NOMO-1 treated with DMSO at 0.1 percent for 48 hours (cell line): ENCODE measurements around the gene GATA6.

Experiments
- DNase-seq: peaks from one replicate; lab custom pipeline; 2025; ENCODE audit not compliant: unreplicated experiment; lab: John Stamatoyannopoulos, UW

GATA6 gene

DNA sequence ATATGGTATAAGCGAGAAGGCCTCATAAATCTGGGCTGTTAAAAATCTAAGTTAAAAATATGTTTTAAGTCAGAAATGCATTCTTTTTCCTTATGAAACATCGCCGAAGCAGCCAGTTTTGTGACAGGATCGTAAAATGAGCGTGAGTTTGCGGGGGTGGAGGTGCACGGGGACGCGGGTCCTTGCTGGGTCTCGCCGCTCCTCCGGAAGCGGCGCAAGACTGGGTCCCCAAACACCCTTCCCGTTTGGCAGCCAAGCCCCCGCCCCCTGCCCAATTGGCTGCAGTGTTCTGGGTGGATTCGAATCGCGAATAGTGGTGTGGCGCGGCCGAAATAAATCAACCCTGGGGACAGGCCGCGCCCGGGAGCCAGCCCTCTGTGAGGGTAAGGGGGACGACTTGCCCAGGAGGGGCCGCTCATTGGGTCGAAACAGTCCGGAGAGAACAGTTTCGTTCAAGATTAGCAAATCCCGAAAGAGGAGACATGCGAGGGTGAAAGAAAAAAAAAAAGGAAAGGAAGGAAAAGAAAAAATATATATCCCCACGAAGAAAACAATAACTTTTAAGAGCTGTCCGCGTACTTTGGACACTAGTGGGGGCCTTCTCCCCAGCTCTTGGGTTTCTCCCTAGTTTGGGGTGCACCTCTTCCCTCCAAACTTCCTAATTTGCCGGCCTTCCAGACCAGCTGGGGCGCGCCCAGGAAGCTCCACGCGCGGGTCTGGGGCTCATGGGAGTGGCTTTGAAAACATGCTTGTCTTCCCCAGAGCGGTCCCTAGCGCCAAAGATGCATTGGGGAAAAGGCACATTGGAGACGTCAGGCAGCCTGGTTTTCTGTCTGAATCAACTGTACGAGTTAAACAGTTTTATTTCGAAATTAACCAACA, 3.1 kb upstream of the GATA6 start:
- DNase-seq: no peak

DNA sequence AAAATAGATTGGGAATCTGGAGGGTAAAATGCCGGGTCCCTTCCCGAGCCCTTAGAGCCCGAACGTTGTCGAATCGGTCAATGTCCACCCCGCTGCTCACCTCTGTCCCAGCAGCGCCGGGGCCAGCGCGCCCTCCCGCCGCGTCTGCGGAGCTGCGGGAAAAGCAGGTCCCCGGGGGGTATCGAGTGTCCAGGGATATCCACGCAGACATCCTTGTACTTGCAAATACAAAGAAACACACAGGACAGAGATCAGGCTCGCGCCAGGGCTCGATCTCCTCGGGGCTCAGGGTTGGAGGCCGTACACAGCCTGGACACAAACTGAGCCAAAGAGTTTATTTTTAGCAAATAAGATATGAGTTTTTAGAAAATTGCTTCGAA, 2.3 kb upstream of the GATA6 start:
- DNase-seq: no peak

DNA sequence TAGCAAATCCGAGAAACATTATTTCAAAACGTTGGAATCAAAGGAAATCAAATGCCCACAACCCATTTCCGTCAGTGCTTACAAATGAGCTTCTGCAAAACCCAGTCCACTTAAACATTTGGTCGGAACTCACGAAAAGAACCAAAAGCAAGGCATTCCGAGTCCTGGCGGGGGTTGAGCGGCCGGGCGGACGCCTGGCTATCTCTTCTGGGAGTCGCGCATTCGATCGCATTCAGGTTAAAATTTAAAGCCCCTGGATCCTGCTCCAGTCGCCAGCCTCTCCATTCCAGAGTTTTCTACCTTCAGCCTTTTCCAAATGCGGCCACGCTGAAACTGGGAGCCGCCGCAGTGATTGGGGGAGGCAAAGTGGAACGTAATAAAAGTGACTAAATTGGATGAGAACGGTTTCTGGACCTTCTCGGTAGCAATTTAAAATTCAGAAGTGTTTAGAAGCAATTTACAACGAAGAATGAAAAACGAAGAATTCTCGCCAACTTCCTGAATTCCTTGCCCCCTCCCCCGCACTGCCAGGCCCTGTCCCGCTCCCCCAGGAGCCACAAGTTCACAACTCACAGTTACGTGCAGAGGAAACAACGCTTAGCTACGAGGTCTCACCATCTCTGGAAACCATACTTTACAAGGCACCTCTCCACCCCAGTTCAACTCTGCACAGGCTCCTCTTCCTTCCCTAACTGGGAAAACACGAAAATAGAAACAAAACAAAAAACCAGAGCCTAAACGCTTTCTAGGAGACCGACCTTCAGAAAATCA, 1.7 kb upstream of the GATA6 start:
- DNase-seq: no peak

DNA sequence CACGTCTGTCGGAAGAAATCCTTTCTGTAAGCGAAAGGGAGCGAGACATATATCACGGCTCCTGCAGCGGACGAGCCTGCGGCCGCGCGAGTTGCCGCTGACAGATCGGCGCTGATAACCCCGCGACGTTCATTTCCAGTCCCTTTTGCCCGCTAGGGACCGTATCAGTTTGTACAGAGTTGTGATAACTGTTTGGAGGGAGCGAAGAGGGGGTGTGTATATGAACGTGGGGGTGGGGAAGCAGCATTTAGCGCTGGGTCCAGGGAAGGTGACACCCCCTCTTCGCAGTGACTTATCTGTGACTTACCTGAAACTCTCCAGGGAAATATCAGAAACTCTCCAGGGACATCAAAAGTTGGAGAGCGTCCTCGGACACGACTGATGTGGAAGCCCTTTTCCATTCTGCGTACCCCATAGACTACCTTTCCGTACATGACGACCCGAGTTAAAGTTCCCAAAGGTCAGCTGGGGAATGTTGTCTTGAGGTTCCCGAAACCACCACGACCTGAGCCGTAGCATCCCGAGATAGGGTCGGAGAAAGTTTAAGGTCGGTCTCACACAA, 948 bp upstream of the GATA6 start:
- peak; percentile 10 for DNase-seq

DNA sequence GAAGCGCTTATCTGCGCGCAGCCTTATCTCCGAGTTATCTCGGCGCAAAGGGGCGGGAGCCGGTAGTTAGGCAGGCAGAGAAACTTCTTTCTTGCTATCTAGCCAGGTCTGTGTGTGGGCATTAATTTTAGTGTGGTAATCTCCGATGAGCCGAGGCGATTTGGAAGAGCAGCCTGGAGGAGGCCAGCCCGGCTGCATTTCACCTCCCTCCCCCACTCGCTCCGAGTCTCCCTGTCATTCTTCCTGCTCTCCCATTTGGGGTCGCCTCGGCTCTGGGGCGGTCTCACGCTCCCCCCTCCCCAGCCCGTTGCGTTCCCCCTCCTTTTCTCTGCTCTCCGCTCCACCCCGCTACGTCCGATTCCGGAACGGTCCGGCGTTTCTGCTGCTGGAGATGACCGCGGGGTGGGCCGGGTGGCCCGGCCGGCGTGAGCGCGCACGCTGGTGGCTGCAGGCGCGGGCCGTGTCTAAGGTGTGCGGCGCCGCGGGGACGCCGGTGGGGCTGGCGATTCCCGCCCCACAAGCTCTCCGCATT, 566 bp downstream of the GATA6 start:
- no peak for DNase-seq

DNA sequence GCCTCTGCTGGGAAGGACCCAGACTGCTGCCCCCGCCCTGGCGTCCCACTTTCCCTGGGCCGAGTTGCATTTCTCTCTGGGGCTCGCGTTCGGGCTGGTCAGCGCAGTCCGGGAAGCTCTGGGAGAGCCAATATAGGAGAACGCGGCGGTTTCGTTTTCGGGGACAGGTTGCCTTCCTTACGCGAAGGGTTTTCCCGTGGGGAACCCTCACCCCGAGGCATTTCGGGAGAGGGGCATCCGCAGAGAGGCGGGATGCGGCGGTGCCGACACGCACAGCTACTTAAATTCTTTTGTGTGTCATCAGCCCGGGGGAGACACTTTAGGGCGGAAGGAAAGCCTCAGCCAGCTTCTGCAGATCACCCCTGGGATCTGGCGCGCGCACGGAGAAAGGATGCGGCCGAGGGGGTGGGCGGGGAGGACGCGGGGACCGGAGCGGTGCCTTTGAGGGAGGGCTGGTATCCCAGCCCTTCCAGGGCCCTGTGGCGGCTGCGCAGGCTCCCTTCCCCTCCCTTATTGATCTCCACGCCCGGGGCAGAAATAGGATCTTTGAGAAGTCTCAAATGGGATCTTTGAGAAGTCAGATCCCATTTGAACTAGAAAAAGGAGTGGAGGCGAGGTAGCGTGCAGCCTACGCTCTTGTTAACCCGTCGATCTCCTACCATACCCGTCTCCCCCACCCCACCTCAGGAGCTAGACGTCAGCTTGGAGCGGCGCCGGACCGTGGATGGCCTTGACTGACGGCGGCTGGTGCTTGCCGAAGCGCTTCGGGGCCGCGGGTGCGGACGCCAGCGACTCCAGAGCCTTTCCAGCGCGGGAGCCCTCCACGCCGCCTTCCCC, 1.2 kb downstream of the GATA6 start:
- DNase-seq: peak; percentile 20

DNA sequence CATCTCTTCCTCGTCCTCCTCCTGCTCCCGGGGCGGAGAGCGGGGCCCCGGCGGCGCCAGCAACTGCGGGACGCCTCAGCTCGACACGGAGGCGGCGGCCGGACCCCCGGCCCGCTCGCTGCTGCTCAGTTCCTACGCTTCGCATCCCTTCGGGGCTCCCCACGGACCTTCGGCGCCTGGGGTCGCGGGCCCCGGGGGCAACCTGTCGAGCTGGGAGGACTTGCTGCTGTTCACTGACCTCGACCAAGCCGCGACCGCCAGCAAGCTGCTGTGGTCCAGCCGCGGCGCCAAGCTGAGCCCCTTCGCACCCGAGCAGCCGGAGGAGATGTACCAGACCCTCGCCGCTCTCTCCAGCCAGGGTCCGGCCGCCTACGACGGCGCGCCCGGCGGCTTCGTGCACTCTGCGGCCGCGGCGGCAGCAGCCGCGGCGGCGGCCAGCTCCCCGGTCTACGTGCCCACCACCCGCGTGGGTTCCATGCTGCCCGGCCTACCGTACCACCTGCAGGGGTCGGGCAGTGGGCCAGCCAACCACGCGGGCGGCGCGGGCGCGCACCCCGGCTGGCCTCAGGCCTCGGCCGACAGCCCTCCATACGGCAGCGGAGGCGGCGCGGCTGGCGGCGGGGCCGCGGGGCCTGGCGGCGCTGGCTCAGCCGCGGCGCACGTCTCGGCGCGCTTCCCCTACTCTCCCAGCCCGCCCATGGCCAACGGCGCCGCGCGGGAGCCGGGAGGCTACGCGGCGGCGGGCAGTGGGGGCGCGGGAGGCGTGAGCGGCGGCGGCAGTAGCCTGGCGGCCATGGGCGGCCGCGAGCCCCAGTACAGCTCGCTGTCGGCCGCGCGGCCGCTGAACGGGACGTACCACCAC, 2.1 kb downstream of the GATA6 start:
- no peak for DNase-seq

DNA sequence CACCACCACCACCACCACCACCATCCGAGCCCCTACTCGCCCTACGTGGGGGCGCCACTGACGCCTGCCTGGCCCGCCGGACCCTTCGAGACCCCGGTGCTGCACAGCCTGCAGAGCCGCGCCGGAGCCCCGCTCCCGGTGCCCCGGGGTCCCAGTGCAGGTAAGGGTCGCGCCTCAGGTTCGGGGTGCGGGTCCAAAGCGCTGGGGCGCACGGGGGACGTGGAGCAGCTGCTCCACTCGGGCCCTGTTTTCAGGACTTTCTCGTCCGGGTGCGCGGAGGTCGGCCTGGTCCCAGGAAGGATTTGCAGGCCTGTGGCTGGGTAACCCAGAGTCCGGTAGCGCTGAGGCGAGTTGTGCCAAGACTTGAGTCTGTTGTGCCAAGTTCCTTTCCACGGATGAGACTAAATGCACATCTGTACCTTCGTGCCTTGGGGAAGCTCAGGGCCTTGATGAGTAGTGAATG, 2.8 kb downstream of the GATA6 start:
- DNase-seq: no peak

DNA sequence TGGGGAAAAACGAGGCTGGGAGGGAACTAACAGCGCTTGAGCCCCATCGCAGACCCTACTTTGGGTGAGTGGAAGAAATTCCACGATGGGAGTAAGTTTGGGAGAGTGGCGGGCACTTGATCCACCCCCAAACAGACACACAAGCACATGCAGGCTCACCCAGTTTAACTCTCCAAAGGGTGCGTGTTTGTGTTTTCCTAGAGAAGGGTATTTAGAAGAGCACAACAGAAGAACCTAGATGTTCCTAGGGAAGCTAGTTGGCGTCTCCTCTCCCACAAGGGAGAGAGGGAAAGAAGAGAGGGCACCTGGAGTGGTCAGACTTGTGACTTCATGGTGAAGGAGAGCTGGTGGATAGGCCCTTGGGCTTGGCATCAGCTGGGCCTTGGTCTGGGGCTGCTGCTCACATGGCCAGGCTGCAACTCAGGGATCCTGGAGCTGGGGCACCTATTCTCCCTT, 3.2 kb downstream of the GATA6 start:
- no peak for DNase-seq

DNA sequence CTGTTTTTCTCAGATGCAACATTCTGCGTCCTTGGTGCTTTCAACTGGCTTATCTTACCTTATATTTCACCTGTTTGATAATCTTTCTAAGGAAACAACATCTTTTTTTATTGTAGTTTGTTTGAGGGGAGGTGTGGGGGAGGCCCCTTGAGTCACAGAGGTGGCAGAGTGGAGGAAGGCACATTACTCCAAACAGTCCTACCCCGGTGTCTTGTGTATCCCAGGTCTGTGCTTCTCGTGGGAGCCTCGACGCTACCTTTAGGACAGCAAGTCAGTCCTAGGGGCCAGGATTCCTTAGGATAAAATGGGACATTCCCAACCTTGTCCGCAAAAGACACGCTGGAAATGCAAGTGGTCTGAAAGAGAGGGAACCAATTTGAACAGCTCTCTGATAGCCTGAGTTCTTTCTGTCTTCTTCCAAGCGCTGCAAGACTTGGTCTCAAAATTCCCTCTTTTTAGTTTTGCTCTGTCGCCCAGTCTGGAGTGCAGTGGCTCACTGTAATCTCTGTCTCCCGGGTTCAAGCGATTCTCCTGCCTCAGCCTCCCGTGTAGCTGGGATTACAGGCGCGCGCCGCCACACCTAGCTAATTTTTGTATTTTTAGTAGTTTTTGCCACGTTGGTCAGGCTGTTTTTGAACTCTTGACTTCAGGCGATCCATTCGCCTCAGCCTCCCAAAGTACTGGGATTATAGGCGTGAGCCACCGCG, 4.0 kb downstream of the GATA6 start:
- no peak for DNase-seq

DNA sequence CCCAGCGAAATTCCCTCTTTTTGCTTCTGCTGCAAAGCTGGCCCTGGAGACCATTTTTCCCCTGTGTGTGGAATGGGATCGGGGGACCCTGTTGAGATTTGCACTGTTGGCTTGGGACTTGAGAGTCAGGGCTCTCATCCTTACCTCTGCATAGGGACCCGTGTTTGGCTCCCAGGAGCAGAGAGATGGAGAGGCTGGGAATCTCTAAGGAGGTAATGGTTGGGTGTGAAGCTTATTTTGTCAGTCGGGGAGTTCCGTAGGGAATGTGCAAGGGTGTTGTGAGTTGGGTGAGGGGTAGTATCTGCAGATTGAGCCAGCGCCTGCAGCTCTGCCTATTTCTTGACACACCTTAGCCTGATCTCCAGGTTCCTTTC, 4.5 kb downstream of the GATA6 start:
- DNase-seq: no peak

DNA sequence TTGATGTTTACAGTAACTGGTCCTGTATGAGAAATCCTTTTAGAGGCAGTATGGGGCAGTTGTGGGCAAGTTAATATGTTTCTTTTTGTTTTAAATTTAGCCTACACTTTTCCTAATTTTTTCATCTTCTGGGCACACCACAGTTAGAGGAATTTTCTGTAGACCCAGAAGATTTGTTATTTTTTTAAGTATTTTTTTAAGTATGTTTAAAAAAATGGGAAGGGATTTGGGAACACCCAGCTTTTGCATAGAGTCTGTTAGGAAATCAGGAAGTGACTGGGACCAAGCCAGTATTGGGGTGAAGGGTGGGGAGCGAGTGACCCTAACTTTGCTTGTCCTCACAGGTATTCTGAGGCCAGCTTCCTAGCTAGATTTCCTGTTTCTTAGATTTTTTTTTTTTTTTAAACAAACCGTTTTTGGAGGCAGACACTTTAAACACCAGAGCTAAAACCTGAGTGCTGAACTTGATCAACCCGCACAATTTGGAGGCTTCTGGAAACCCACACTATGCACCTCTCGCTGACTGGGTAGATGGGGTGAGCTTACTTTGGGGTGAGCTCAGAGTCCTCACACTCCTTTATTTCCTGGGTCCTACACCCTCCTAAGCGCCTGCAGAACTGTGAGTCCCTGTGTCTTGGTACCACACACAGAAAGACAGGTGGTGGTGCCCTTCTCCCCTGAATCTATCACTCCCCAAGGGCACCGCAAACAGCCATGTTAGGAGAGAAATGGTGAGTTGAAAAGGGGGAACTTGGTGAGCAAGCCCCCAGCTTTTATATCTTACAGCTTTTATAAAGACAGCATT, 5.2 kb downstream of the GATA6 start:
- no peak for DNase-seq

DNA sequence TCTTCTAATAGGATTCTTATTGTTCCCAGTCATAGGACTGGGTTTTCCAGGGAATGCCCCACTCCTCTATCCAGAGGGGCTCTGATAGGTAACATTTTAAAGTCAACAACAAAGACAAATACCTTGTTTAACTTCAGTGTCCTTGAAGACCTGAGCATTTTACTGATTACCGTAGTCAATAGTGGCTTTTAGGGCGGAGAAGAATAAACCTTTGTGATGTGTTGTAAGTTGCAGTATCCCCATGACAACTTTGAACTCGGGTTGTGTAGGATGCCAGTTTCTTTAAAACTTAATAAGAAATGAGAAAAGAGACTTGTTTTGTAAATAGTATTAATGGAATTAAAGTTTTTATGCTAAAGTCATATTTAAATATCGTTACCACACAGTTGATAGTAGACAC, 6.0 kb downstream of the GATA6 start:
- no peak for DNase-seq

DNA sequence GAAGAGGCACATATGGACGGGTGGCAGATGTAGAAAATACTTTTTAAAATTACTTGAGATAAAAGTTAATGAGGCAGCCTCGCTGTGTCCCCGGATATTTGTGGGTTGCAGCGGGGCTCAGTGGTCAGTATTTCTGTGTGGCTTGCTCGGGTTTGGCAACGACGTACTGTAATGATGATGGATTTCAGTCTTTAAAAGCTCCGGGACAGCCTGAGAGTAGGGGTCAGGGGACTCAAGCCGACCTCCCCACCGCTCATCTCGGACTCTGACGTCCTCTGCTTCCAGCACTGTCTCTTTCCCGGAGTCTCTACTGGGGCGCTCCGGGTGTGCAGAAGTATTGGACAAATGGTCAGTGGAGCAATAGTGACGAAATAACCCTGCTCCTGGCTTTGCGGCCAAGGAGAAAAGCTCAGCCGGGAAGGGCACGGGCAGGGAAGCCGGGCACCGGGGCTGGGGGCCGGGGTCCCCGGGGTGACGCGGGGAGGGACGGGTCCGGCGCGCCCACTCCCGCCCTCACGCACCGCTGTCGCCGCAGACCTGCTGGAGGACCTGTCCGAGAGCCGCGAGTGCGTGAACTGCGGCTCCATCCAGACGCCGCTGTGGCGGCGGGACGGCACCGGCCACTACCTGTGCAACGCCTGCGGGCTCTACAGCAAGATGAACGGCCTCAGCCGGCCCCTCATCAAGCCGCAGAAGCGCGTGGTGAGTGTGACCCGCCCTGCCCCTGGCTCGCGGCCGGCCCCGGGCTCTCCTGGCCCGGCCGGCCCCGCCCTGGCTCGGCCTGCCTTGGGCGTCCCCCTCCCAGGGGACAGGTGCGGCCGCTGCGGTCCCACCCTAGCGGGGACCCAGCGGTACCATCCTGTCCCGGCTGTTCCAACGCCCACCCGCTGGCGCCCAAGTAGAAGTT, 7.3 kb downstream of the GATA6 start:
- no peak for DNase-seq

DNA sequence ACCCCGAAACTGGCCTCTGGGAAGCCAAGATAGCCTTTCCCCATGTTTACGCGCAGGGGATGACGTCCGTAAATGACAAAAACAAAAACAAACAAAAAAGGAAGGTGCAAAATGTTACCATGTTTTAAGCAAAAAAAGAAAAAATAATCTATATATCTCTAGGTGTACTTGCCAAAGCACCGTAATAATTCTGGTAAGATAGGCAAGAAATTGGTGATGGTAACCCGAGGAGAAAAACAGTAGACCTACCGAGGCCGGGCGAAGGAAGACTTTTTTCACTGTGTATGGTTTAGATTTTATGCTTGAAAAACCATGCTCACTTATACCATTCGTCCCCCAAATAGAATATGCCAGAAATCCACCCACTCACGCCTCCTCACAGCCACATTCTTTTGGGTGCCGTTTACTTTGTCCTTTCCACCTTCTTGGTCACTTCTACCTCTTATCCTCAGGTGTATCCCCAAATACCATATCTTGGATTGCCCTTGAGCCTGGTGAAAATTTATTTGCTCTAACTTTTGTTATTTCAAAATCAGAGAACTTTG, 8.0 kb downstream of the GATA6 start:
- no peak for DNase-seq

DNA sequence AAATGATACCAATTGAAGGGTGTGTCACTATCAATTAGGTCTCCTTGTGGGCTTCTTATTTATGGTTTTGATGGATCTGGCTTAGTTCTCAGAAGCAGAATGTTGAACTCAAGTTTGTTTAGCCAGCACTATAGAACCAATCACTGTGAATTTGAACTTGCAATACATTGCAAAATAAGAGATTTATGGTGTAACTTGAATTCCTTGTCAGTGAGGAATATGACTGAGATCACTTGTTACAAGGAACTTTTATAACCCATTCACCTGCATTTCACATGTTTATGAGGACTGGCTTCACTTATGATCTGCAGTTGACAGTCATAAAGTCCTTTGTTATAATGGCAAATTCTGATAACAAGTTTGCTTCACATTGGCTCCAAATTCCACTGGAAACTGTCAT, 9.8 kb downstream of the GATA6 start:
- DNase-seq: no peak

DNA sequence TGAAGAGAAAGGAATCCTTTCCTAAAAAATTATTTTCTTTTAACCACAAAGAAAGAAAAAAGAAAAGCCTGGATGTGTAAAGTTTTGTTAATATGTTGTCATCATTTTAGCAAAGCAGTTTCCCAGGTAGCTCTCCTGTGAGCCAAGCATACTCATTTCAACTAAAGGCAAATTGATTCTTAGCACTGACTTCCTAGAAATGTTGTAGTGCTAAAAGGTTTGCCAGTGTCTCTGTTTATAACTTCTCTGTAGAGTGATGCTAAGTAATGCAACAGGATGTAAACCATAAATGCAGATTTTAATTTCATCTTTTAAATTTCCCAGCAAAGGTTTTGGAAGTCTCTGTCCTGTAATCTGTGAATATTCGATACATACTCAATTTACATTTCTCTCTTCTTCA, 10.2 kb downstream of the GATA6 start:
- no peak for DNase-seq
